Neural progenitor cell (in vitro differentiated cells): ENCODE results near the gene C3orf22. TPM values are rescaled to one million over a fixed set of nuclear protein-coding genes. Genes with fewer than 3 reads are reported as not detected.
A peak's percentile ranks its signal among the peaks of the same experiment; 100 is the strongest.

Experiments
- DNase-seq: peaks from one replicate; pipeline ENCODE4 v3.0.0-alpha.2; 2016; ENCODE audit warnings: low spot score
- H2AFZ ChIP-seq: fragments of 200-600 bp; sonication (generic); replicated peaks from 2 replicates; pipeline ENCODE4 v1.6.1; 2016; ENCODE audit warnings: antibody characterized with exemption
- H3F3A ChIP-seq: fragments of 200-600 bp; sonication (generic); 2 replicates; pipeline ENCODE4 v1.6.1; 2016; ENCODE audit warnings: antibody characterized with exemption, low read depth
- H3K27ac ChIP-seq: fragments of 200-600 bp; sonication (generic); 2 replicates; pipeline ENCODE4 v1.5.1; 2016; ENCODE audit warnings: mild to moderate bottlenecking
- H3K27me3 ChIP-seq: fragments of 200-600 bp; sonication (generic); 2 replicates; pipeline ENCODE4 v1.6.1; 2016; ENCODE audit warnings: mild to moderate bottlenecking, moderate library complexity
- H3K36me3 ChIP-seq: fragments of 200-600 bp; sonication (generic); 2 replicates; pipeline ENCODE4 v1.5.1; 2016
- H3K4me1 ChIP-seq: fragments of 200-600 bp; sonication (generic); 2 replicates; pipeline ENCODE4 v1.6.1; 2016; ENCODE audit warnings: mixed run types
- H3K4me2 ChIP-seq: fragments of 200-600 bp; sonication (generic); 2 replicates; pipeline ENCODE4 v1.6.1; 2016
- H3K4me3 ChIP-seq: fragments of 200-600 bp; sonication (generic); 2 replicates; pipeline ENCODE4 v1.5.1; 2016
- H3K79me2 ChIP-seq: fragments of 200-600 bp; sonication (generic); 2 replicates; pipeline ENCODE4 v1.6.1; 2016; ENCODE audit warnings: low read depth
- H3K9ac ChIP-seq: fragments of 200-600 bp; sonication (generic); 2 replicates; pipeline ENCODE4 v1.6.1; 2016
- H3K9me3 ChIP-seq: fragments of 200-600 bp; sonication (generic); 2 replicates; pipeline ENCODE4 v1.5.1; 2016; ENCODE audit warnings: low read depth
- H4K20me1 ChIP-seq: fragments of 200-600 bp; sonication (generic); 2 replicates; pipeline ENCODE4 v1.6.1; 2016; ENCODE audit warnings: low read depth
- H3K27ac Mint-ChIP-seq: 3 replicates; pipeline ENCODE4 v1.8.0; 2021; ENCODE audit warnings: mixed read lengths
- H3K27me3 Mint-ChIP-seq: 2 replicates; pipeline ENCODE4 v1.8.0; 2022; ENCODE audit warnings: low read depth, mild to moderate bottlenecking, inconsistent platforms, moderate library complexity, mixed read lengths; ENCODE audit not compliant: insufficient read depth
- H3K36me3 Mint-ChIP-seq: 3 replicates; pipeline ENCODE4 v1.8.0; 2021; ENCODE audit warnings: mixed read lengths
- H3K4me1 Mint-ChIP-seq: 3 replicates; pipeline ENCODE4 v1.8.0; 2021; ENCODE audit warnings: mixed read lengths
- H3K4me3 Mint-ChIP-seq: 3 replicates; pipeline ENCODE4 v1.8.0; 2021; ENCODE audit warnings: mild to moderate bottlenecking, moderate library complexity, mixed read lengths
- H3K9me3 Mint-ChIP-seq: 3 replicates; pipeline ENCODE4 v1.8.0; 2020; ENCODE audit warnings: mixed read lengths
- CTCF ChIP-seq: fragments of 200-600 bp; sonication (generic); IDR thresholded peaks from 2 replicates; pipeline ENCODE4 v1.5.1; 2017; ENCODE audit warnings: antibody characterized with exemption, mild to moderate bottlenecking
- EZH2 ChIP-seq: fragments of 200-600 bp; sonication (generic); IDR thresholded peaks from 2 replicates; pipeline ENCODE4 v1.6.1; 2017; ENCODE audit warnings: antibody characterized with exemption, mild to moderate bottlenecking, moderate library complexity
- EZH2phosphoT487 ChIP-seq: fragments of 200-600 bp; sonication (generic); IDR thresholded peaks from 2 replicates; pipeline ENCODE4 v1.6.1; 2017; ENCODE audit warnings: antibody characterized with exemption
- total RNA-seq: library from RNA; depleted of rRNA; stranded (reverse); fragments of >200 nt; gene quantifications from 2 replicates; pipeline ENCODE4 v1.2.3, GENCODE V29; 2015; ENCODE audit warnings: low replicate concordance

C3orf22 gene
- total RNA-seq, 1 donor from 2014 or later = not detected

DNA sequence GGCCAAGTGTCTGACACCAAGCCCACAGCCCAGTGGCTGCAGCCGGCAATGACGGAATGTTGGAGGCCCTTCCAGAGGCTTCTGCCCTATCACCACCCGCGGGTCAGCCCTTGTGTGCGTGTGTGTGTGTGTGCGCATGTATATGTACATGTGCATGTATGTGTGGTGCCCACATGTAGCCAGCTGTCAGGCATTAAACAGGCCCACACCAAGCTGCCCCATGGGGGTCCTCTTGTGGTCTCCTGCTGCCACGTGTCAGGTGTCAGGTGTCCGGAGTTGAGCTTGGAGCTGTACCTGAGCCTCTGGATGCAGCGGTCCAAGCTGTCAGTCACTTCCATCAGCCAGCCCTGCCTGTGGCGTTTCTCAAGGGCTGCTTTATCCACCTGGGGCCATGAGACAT, 55.0 kb downstream of the C3orf22 start:
- Histone ChIP-seq H3K27me3 (no peaks in the 10 kb centered on the region), H3K27ac (no peak overlapping the region), H3F3A (peaks cover 10% of the 10 kb centered on the region), H3K4me3 (no peak overlapping the region), H4K20me1 (no peaks in the 10 kb centered on the region), H3K79me2 (no peaks in the 10 kb centered on the region), H3K9me3 (no peaks in the 10 kb centered on the region), H3K4me2 (no peak overlapping the region), H3K36me3 (no peaks in the 10 kb centered on the region), H2AFZ (no peak overlapping the region), H3K9ac (no peak overlapping the region), H3K4me1 (peaks cover 15% of the 10 kb centered on the region)
- no peak for TF ChIP-seq CTCF
- TF ChIP-seq EZH2phosphoT487 = no peak
- no peak for TF ChIP-seq EZH2
- H3K4me1 Mint-ChIP-seq = peaks cover 12% of the 10 kb centered on the region
- H3K4me3 Mint-ChIP-seq = no peak overlapping the region
- no peak for DNase-seq
- no peaks in the 10 kb centered on the region for H3K9me3 Mint-ChIP-seq
- peaks cover 2% of the 10 kb centered on the region for H3K27me3 Mint-ChIP-seq
- H3K27ac Mint-ChIP-seq = no peak overlapping the region
- H3K36me3 Mint-ChIP-seq = no peaks in the 10 kb centered on the region

GRCh38 chr3:126502656-126503055, 56.1 kb downstream of the C3orf22 start:
- no peak overlapping the region for H3K27ac Mint-ChIP-seq
- H3K4me1 ChIP-seq = peaks cover 15% of the 10 kb centered on the region
- H3K27me3 ChIP-seq = no peaks in the 10 kb centered on the region
- no peaks in the 10 kb centered on the region for H3K9me3 Mint-ChIP-seq
- H3F3A ChIP-seq = peaks cover 10% of the 10 kb centered on the region
- no peak overlapping the region for H3K4me2 ChIP-seq
- DNase-seq = no peak
- no peaks in the 10 kb centered on the region for H3K36me3 ChIP-seq
- no peaks in the 10 kb centered on the region for H4K20me1 ChIP-seq
- H3K79me2 ChIP-seq = no peaks in the 10 kb centered on the region
- no peaks in the 10 kb centered on the region for H3K9me3 ChIP-seq
- peaks cover 2% of the 10 kb centered on the region for H3K27me3 Mint-ChIP-seq
- H3K27ac ChIP-seq = no peak overlapping the region
- TF ChIP-seq EZH2 = no peak
- no peak for TF ChIP-seq CTCF
- TF ChIP-seq EZH2phosphoT487 = no peak
- H2AFZ ChIP-seq = no peak overlapping the region
- no peak overlapping the region for H3K9ac ChIP-seq
- H3K36me3 Mint-ChIP-seq = no peaks in the 10 kb centered on the region
- H3K4me1 Mint-ChIP-seq = peaks cover 14% of the 10 kb centered on the region
- no peak overlapping the region for H3K4me3 ChIP-seq
- H3K4me3 Mint-ChIP-seq = no peak overlapping the region

GRCh38 chr3:126501736-126502135, 57.0 kb downstream of the C3orf22 start:
- H3K9ac ChIP-seq = no peak overlapping the region
- peak; percentile 26 for DNase-seq
- TF ChIP-seq CTCF (no peak), EZH2phosphoT487 (no peak), EZH2 (no peak)
- Mint-ChIP-seq H3K9me3 (no peaks in the 10 kb centered on the region), H3K4me3 (no peak overlapping the region), H3K27me3 (peaks cover 2% of the 10 kb centered on the region), H3K4me1 (peaks cover 14% of the 10 kb centered on the region), H3K36me3 (no peaks in the 10 kb centered on the region), H3K27ac (no peak overlapping the region)
- H2AFZ ChIP-seq = no peak overlapping the region
- no peaks in the 10 kb centered on the region for H3K79me2 ChIP-seq
- no peak overlapping the region for H3K27ac ChIP-seq
- no peaks in the 10 kb centered on the region for H3K27me3 ChIP-seq
- peaks cover 10% of the 10 kb centered on the region for H3F3A ChIP-seq
- H3K4me1 ChIP-seq = peaks cover 15% of the 10 kb centered on the region
- H3K4me2 ChIP-seq = peak overlapping the region; percentile 32
- H3K4me3 ChIP-seq = no peak overlapping the region
- no peaks in the 10 kb centered on the region for H4K20me1 ChIP-seq
- H3K36me3 ChIP-seq = no peaks in the 10 kb centered on the region
- H3K9me3 ChIP-seq = no peaks in the 10 kb centered on the region

- H2AFZ ChIP-seq = no peak overlapping the region
- peak; percentile 61 for DNase-seq
- no peaks in the 10 kb centered on the region for H4K20me1 ChIP-seq
- TF ChIP-seq EZH2 = no peak
- TF ChIP-seq EZH2phosphoT487 = no peak
- no peak for TF ChIP-seq CTCF
- no peaks in the 10 kb centered on the region for H3K27me3 ChIP-seq
- no peaks in the 10 kb centered on the region for H3K36me3 Mint-ChIP-seq
- H3F3A ChIP-seq = peaks cover 10% of the 10 kb centered on the region
- no peak overlapping the region for H3K4me3 Mint-ChIP-seq
- no peaks in the 10 kb centered on the region for H3K79me2 ChIP-seq
- H3K4me2 ChIP-seq = peak overlapping the region; percentile 32
- no peaks in the 10 kb centered on the region for H3K36me3 ChIP-seq
- H3K9ac ChIP-seq = no peak overlapping the region
- H3K4me3 ChIP-seq = no peak overlapping the region
- no peak overlapping the region for H3K27ac Mint-ChIP-seq
- no peak overlapping the region for H3K27ac ChIP-seq
- H3K4me1 ChIP-seq = peaks cover 15% of the 10 kb centered on the region
- H3K9me3 ChIP-seq = no peaks in the 10 kb centered on the region
- no peaks in the 10 kb centered on the region for H3K9me3 Mint-ChIP-seq
- H3K4me1 Mint-ChIP-seq = peaks cover 14% of the 10 kb centered on the region
- H3K27me3 Mint-ChIP-seq = peaks cover 2% of the 10 kb centered on the region
These were observed 57.7 kb downstream of the C3orf22 start for GRCh38 chr3:126501054-126501453.
